H1 (cell line): Measurements from ENCODE around the gene GATA1. TPM values are rescaled to one million over a fixed set of nuclear protein-coding genes. Genes with fewer than 3 reads are reported as not detected.

Experiments used
- CTCF ChIA-PET: fragments of 300-600 bp; sonication (Branson Sonifier 250); formaldehyde crosslinking; loops from one replicate; lab custom pipeline; 2021; ENCODE audit not compliant: partially characterized antibody; lab: Charles Lee
- POLR2A ChIA-PET: fragments of 300-600 bp; sonication (Branson Sonifier 250); formaldehyde crosslinking; loops from one replicate; lab custom pipeline; 2021; ENCODE audit warnings: inconsistent platforms; ENCODE audit not compliant: partially characterized antibody; lab: Charles Lee
- DNase-seq, 2 experiments: peaks; one replicate each; pipeline versions ENCODE4 v3.0.0 to v3.0.0-alpha.2; 2010 to 2022; ENCODE audit warnings: low spot score in 2 of 2, low read depth in 1 of 2, mixed read lengths in 1 of 2
- FAIRE-seq: peaks from 2 replicates; lab custom pipeline; 2011; peaks lifted over from hg19 to GRCh38; lab: Jason Lieb, UNC
- H2AFZ ChIP-seq: 2 replicates; pipeline ENCODE4 v1.8.1; 2012; ENCODE audit warnings: low read length, inconsistent platforms
- H2AK5ac ChIP-seq: 2 replicates; pipeline ENCODE4 v1.6.1; 2013; ENCODE audit warnings: low read depth, low read length
- H2BK120ac ChIP-seq: replicated peaks from 2 replicates; pipeline ENCODE3; 2013; ENCODE audit warnings: low read depth, low read length, inconsistent platforms
- H2BK12ac ChIP-seq: 2 replicates; pipeline ENCODE4 v1.6.1; 2013; ENCODE audit warnings: low read depth, low read length
- H2BK15ac ChIP-seq: 2 replicates; pipeline ENCODE4 v1.6.1; 2013; ENCODE audit warnings: low read length
- H2BK20ac ChIP-seq: 2 replicates; pipeline ENCODE4 v1.6.1; 2013; ENCODE audit warnings: low read length
- H2BK5ac ChIP-seq: 2 replicates; pipeline ENCODE4 v1.6.1; 2013; ENCODE audit warnings: low read depth, low read length
- H3K14ac ChIP-seq: 2 replicates; pipeline ENCODE4 v1.6.1; 2013; ENCODE audit warnings: inconsistent platforms; ENCODE audit not compliant: insufficient read length
- H3K18ac ChIP-seq: 2 replicates; pipeline ENCODE4 v1.6.1; 2013; ENCODE audit warnings: low read length; ENCODE audit errors: extremely low read depth
- H3K23ac ChIP-seq: 2 replicates; pipeline ENCODE4 v1.6.1; 2013; ENCODE audit warnings: inconsistent platforms; ENCODE audit not compliant: insufficient read length
- H3K23me2 ChIP-seq: 2 replicates; pipeline ENCODE4 v1.6.1; 2013; ENCODE audit warnings: low read depth, low read length
- H3K27ac ChIP-seq: 2 replicates; pipeline ENCODE4 v1.6.1; 2011; ENCODE audit warnings: low read depth, low read length, inconsistent platforms
- H3K27me3 ChIP-seq, 4 experiments: replicated peaks in 1 of 4; 1 replicate in 1 of 4; 2 replicates in 3 of 4; pipeline versions ENCODE4 v1.6.1 to v1.8.1; 2011 to 2013; ENCODE audit warnings: low read length in 3 of 4, mild to moderate bottlenecking in 3 of 4, inconsistent platforms in 2 of 4, mixed read lengths in 2 of 4, moderate library complexity in 1 of 4; ENCODE audit not compliant: control insufficient read depth in 3 of 4, insufficient read depth in 3 of 4; ENCODE audit errors: extremely low read depth in 1 of 4
- H3K36me3 ChIP-seq, 4 experiments: 2 replicates each; pipeline versions ENCODE4 v1.6.1 to v1.8.1; 2011 to 2013; ENCODE audit warnings: mild to moderate bottlenecking in 4 of 4, low read length in 3 of 4, moderate library complexity in 2 of 4, control low read depth in 1 of 4, inconsistent platforms in 1 of 4; ENCODE audit not compliant: insufficient read depth in 4 of 4, control insufficient read depth in 2 of 4
- H3K4ac ChIP-seq: replicated peaks from 2 replicates; pipeline ENCODE3; 2013; ENCODE audit warnings: low read length, low read depth, mixed read lengths, inconsistent platforms; ENCODE audit not compliant: insufficient read length
- H3K4me1 ChIP-seq, 4 experiments: replicated peaks in 1 of 4; 1 replicate in 1 of 4; 2 replicates in 3 of 4; pipeline versions ENCODE4 v1.6.1 to v1.8.1; 2011 to 2013; ENCODE audit warnings: low read length in 3 of 4, inconsistent platforms in 2 of 4, mixed read lengths in 1 of 4; ENCODE audit not compliant: insufficient read depth in 4 of 4, control insufficient read depth in 3 of 4
- H3K4me2 ChIP-seq, 2 experiments: 2 replicates each; pipeline versions ENCODE4 v1.6.1 to v1.8.1; 2011 to 2013; ENCODE audit warnings: low read depth in 2 of 2, low read length in 2 of 2, control low read depth in 1 of 2, inconsistent platforms in 1 of 2, mild to moderate bottlenecking in 1 of 2; ENCODE audit not compliant: insufficient read depth in 1 of 2
- H3K4me3 ChIP-seq, 4 experiments: fragments of 200-600, 300-600 bp in 1 of 4; sonication (generic), shearing (Covaris generic), sonication (Bioruptor Twin) in 1 of 4; 2 replicates each; pipeline versions ENCODE4 v1.5.1 to v1.8.1; 2011 to 2016; ENCODE audit warnings: low read length in 4 of 4, low read depth in 3 of 4, control low read depth in 2 of 4, inconsistent platforms in 2 of 4, mild to moderate bottlenecking in 2 of 4, mixed read lengths in 1 of 4, moderate library complexity in 1 of 4; ENCODE audit not compliant: insufficient read depth in 2 of 4; ENCODE audit errors: extremely low read depth in 1 of 4
- H3K56ac ChIP-seq: replicated peaks from 2 replicates; pipeline ENCODE3; 2013; ENCODE audit warnings: low read depth, mild to moderate bottlenecking, mixed read lengths, low read length, inconsistent platforms; ENCODE audit not compliant: insufficient read length
- H3K79me1 ChIP-seq: 2 replicates; pipeline ENCODE4 v1.6.1; 2013; ENCODE audit warnings: low read depth, low read length, control low read depth
- H3K79me2 ChIP-seq, 2 experiments: 2 replicates each; pipeline versions ENCODE4 v1.6.1 to v1.8.1; 2012 to 2013; ENCODE audit warnings: low read length in 2 of 2, mild to moderate bottlenecking in 2 of 2, inconsistent platforms in 1 of 2; ENCODE audit not compliant: insufficient read depth in 2 of 2, control insufficient read depth in 1 of 2
- H3K9ac ChIP-seq, 4 experiments: replicated peaks in 1 of 4; 1 replicate in 1 of 4; 2 replicates in 3 of 4; pipeline versions ENCODE4 v1.6.1 to v1.8.1; 2011 to 2013; ENCODE audit warnings: low read depth in 3 of 4, low read length in 3 of 4, control low read depth in 2 of 4, mild to moderate bottlenecking in 2 of 4, moderate library complexity in 2 of 4, inconsistent platforms in 1 of 4; ENCODE audit errors: extremely low read depth in 1 of 4
- H3K9me3 ChIP-seq, 2 experiments: 2 replicates each; pipeline versions ENCODE4 v1.6.1 to v1.8.1; 2012 to 2013; ENCODE audit warnings: mild to moderate bottlenecking in 2 of 2, moderate library complexity in 2 of 2, control low read depth in 1 of 2, inconsistent platforms in 1 of 2, low read depth in 1 of 2, low read length in 1 of 2, mixed read lengths in 1 of 2; ENCODE audit not compliant: insufficient read depth in 2 of 2
- H4K20me1 ChIP-seq, 2 experiments: replicated peaks in 1 of 2; 2 replicates each; pipeline versions ENCODE3 to v1.8.1; 2011 to 2013; ENCODE audit warnings: inconsistent platforms in 2 of 2, low read length in 2 of 2, mild to moderate bottlenecking in 1 of 2; ENCODE audit not compliant: insufficient read depth in 2 of 2, control insufficient read depth in 1 of 2
- H4K5ac ChIP-seq: 2 replicates; pipeline ENCODE4 v1.6.1; 2013; ENCODE audit warnings: low read length, low read depth, mixed read lengths, inconsistent platforms; ENCODE audit not compliant: insufficient read length
- H4K8ac ChIP-seq: 2 replicates; pipeline ENCODE4 v1.8.0; 2013; ENCODE audit warnings: mild to moderate bottlenecking, moderate library complexity, low read length, inconsistent platforms; ENCODE audit not compliant: insufficient read depth; ENCODE audit errors: extremely low read depth
- H4K91ac ChIP-seq: replicated peaks from 2 replicates; pipeline ENCODE3; 2013; ENCODE audit warnings: low read length, mixed read lengths, inconsistent platforms; ENCODE audit not compliant: insufficient read length
- ASH2L ChIP-seq: fragments of 200-600, 300-600 bp; sonication (generic); IDR thresholded peaks from one replicate; pipeline ENCODE4 v1.7.1; 2017; ENCODE audit warnings: low read length
- ATF3 ChIP-seq: IDR thresholded peaks from 2 replicates; pipeline ENCODE4 v1.6.1; 2011; ENCODE audit warnings: low read depth, mild to moderate bottlenecking, low read length; ENCODE audit not compliant: insufficient read depth
- CBX5 ChIP-seq: fragments of 300-800, 300-1000 bp; sonication (generic); IDR thresholded peaks from 2 replicates; pipeline ENCODE4 v1.7.1; 2016; ENCODE audit warnings: antibody characterized with exemption, low read length, low read depth
- CREB1 ChIP-seq: IDR thresholded peaks from 2 replicates; pipeline ENCODE4 v1.6.1; 2012; ENCODE audit warnings: inconsistent platforms
- EGR1 ChIP-seq: IDR thresholded peaks from 2 replicates; pipeline ENCODE4 v1.6.1; 2011; ENCODE audit warnings: low read depth, low read length, borderline replicate concordance
- EZH2 ChIP-seq: fragments of 200-600 bp; sonication (generic); IDR thresholded peaks from 2 replicates; pipeline ENCODE4 v1.7.1; 2012; ENCODE audit warnings: low read depth, mild to moderate bottlenecking, moderate library complexity, low read length, inconsistent platforms; ENCODE audit not compliant: severe bottlenecking
- GABPA ChIP-seq: IDR thresholded peaks from 2 replicates; pipeline ENCODE4 v1.6.1; 2011; ENCODE audit warnings: mild to moderate bottlenecking, low read length, moderate library complexity, borderline replicate concordance; ENCODE audit not compliant: insufficient read depth
- HDAC2 ChIP-seq, 2 experiments: fragments of 300-600 bp in 1 of 2; sonication (generic) in 1 of 2; IDR thresholded peaks; 2 replicates each; pipeline ENCODE4 v1.6.1; 2011 to 2012; ENCODE audit warnings: low read depth in 2 of 2, low read length in 2 of 2, mild to moderate bottlenecking in 2 of 2, moderate library complexity in 2 of 2, borderline replicate concordance in 1 of 2, inconsistent platforms in 1 of 2
- JUND ChIP-seq: IDR thresholded peaks from 2 replicates; pipeline ENCODE4 v1.6.1; 2011; ENCODE audit warnings: mild to moderate bottlenecking, improper control_type of control experiment, low read length
- NANOG ChIP-seq: IDR thresholded peaks from 2 replicates; pipeline ENCODE4 v1.6.1; 2011; ENCODE audit warnings: low read length, low read depth, mild to moderate bottlenecking, inconsistent platforms; ENCODE audit not compliant: insufficient read depth, poor library complexity, severe bottlenecking
- POLR2A ChIP-seq, 2 experiments: IDR thresholded peaks; 1 replicate in 1 of 2; 2 replicates in 1 of 2; pipeline ENCODE4 v1.6.1; 2011; ENCODE audit warnings: low read depth in 2 of 2, low read length in 2 of 2, mild to moderate bottlenecking in 2 of 2; ENCODE audit errors: control extremely low read depth in 1 of 2
- SAP30 ChIP-seq: fragments of 300-600 bp; sonication (generic); IDR thresholded peaks from 2 replicates; pipeline ENCODE4 v1.7.1; 2012; ENCODE audit warnings: low read length, moderate library complexity, mild to moderate bottlenecking, inconsistent platforms; ENCODE audit not compliant: insufficient read depth, insufficient replicate concordance
- SIRT6 ChIP-seq: IDR thresholded peaks from one replicate; pipeline ENCODE4 v1.7.1; 2012; ENCODE audit warnings: low read length, inconsistent platforms
- TEAD4 ChIP-seq: IDR thresholded peaks from 2 replicates; pipeline ENCODE4 v1.6.1; 2012; ENCODE audit warnings: low read depth, low read length, inconsistent platforms, mixed read lengths
- WGBS, 2 experiments: shearing (Covaris generic) in 1 of 2; methylation state at CpG; one replicate each; pipeline versions ENCODE4 v1.1.6 to v1.1.7; 2013 to 2015; ENCODE audit warnings: low lambda C conversion rate in 2 of 2, mixed read lengths in 2 of 2, inconsistent platforms in 1 of 2, low coverage in 1 of 2, missing lambda C conversion rate in 1 of 2; ENCODE audit not compliant: insufficient replicate concordance in 2 of 2, insufficient coverage in 1 of 2, insufficient read length in 1 of 2; ENCODE audit errors: extremely low coverage in 1 of 2, missing lambda C conversion rate in 1 of 2; 5-methylcytosine and 5-hydroxymethylcytosine counted together
- polyA plus RNA-seq, 7 experiments: library from polyadenylated mRNA; depleted of rRNA in 3 of 7; stranded (reverse) in 5 of 7; unstranded in 2 of 7; fragments of >200 nt in 5 of 7; fragments of 200-250 nt in 2 of 7; gene quantifications; 1 replicate in 5 of 7; 2 replicates in 1 of 7; 4 replicates in 1 of 7; pipeline versions ENCODE4 v1.2.1 to v1.2.3, GENCODE V29; 2011 to 2013; ENCODE audit warnings: missing spikeins in 2 of 7, mixed read lengths in 2 of 7
- total RNA-seq: library from RNA; stranded (reverse); fragmentation: NEBNext Ultra II Directional; extraction: Animal tissue kit (Norgen Biotek cat#: 25700); gene quantifications from 2 replicates; pipeline ENCODE4 v1.2.1, GENCODE V29; 2021

Gene GATA1
- total and polyA plus RNA-seq, 2 of the 8 experiments (the other 6 are each of a cell fraction or from before 2014, with no cell fraction given): 0.05 TPM; not detected in 1

GRCh38 chrX:48752498-48752897 is 33.9 kb upstream of the GATA1 start:
- Histone ChIP-seq H2BK120ac (no peak overlapping the region), H3K79me2 (no peaks in the 10 kb centered on the region), H3K4ac (no peak overlapping the region), H2BK20ac (no peak overlapping the region), H3K14ac (no peak overlapping the region), H3K23me2 (no peaks in the 10 kb centered on the region), H3K23ac (no peak overlapping the region), H3K9ac (no peak overlapping the region), H2BK5ac (no peak overlapping the region), H3K4me2 (no peak overlapping the region), H3K79me1 (no peaks in the 10 kb centered on the region), H3K36me3 (no peaks in the 10 kb centered on the region), H3K4me1 (no peaks in the 10 kb centered on the region), H2BK12ac (no peak overlapping the region), H3K27ac (no peak overlapping the region), H2BK15ac (no peak overlapping the region), H3K27me3 (no peaks in the 10 kb centered on the region), H4K8ac (no peak overlapping the region), H4K5ac (no peak overlapping the region), H2AFZ (no peak overlapping the region), H2AK5ac (no peak overlapping the region), H4K20me1 (no peaks in the 10 kb centered on the region), H4K91ac (no peak overlapping the region), H3K56ac (no peak overlapping the region), H3K9me3 (no peaks in the 10 kb centered on the region), H3K18ac (no peak overlapping the region), H3K4me3 (no peak overlapping the region)
- POLR2A ChIA-PET: no interaction called here
- CTCF ChIA-PET: no interaction called here
- DNase-seq (no peak), FAIRE-seq (no peak)
- WGBS, 2 experiments: 88% methylated on average over 7 of the region's 7 CpGs; no CpG with 5 or more reads in 1 of the 2 experiments
- no peak for TF ChIP-seq ATF3
- TF ChIP-seq ASH2L: no peak
- TF ChIP-seq TEAD4: no peak
- TF ChIP-seq JUND: no peak
- no peak for TF ChIP-seq GABPA
- no peak for TF ChIP-seq SIRT6
- TF ChIP-seq EZH2: no peak
- no peak for TF ChIP-seq CBX5
- TF ChIP-seq POLR2A (IDR thresholded peaks at IDR 0.05; ENCODE audit: control extremely low read depth in 1 of 2, low read depth in 2 of 2, low read length in 2 of 2): no peak
- TF ChIP-seq SAP30: no peak
- TF ChIP-seq EGR1: no peak
- no peak for TF ChIP-seq NANOG
- no peak for TF ChIP-seq HDAC2 (IDR thresholded peaks at IDR 0.05; ENCODE audit: borderline replicate concordance in 1 of 2, low read depth in 2 of 2, low read length in 2 of 2)
- TF ChIP-seq CREB1: no peak
